ENCODE data around the gene SERPINA1.

DNA sequence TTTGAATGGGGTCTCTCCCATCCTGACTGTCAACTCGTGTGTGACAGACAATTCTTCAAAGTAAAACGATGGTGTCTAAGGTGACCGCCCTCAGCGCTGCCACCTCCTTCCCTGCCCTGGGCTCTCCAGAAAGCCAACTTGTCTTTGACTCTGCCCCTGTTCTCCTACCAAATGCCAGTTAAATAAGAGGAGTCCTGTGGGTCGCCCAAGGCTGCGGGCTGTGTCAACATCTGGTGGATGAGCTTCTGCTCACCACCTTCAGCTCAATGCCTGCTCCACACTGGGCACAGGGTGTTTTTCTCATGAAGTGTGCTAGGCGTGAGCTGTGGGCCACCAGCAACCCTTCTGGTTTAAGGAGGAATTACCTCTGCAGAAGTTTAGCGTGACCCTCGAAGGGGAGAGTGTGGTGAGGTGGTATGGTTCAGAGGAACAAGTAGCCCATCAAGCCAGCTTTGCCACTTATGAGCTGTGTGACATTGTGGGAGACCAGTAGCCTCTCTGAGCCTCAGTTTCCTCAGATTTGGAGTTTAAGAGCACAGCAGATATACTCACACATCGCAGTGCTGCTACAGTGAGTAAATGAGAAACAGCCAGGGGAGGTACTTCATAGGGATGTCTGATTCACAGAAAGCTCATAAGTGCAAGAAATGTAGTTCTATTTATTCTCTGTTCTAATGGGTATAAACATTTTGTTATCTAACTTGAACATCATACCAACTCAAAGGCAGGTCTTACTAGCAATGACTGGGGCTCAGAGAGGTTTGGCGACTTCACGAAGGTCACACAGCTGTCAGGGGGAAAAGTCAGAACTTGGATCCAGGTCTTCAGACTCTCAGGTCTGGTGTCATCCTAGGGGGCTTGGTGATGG is 12.1 kb downstream of the SERPINA1 start:
- no peak for TF ChIP-seq CTCF (conservative IDR thresholded peaks at IDR 0.05)
- no peak for TF ChIP-seq EZH2 (IDR thresholded peaks at IDR 0.05; ENCODE audit: low read depth)

Measured in PC-9 (cell line).